IPS-18c (cell line): ENCODE results near the gene ADCY6.

ENCODE experiments used
- H3K4me3 ChIP-seq: 2 replicates; pipeline ENCODE4 v1.7.0; 2013; ENCODE audit warnings: low read depth, mild to moderate bottlenecking, low read length, moderate library complexity; ENCODE audit not compliant: insufficient read depth
- H3K9me3 ChIP-seq: one replicate; pipeline ENCODE4 v1.6.1; 2013; ENCODE audit warnings: mild to moderate bottlenecking, low read length, moderate library complexity; ENCODE audit not compliant: control insufficient read depth, insufficient read depth

ADCY6 gene

DNA sequence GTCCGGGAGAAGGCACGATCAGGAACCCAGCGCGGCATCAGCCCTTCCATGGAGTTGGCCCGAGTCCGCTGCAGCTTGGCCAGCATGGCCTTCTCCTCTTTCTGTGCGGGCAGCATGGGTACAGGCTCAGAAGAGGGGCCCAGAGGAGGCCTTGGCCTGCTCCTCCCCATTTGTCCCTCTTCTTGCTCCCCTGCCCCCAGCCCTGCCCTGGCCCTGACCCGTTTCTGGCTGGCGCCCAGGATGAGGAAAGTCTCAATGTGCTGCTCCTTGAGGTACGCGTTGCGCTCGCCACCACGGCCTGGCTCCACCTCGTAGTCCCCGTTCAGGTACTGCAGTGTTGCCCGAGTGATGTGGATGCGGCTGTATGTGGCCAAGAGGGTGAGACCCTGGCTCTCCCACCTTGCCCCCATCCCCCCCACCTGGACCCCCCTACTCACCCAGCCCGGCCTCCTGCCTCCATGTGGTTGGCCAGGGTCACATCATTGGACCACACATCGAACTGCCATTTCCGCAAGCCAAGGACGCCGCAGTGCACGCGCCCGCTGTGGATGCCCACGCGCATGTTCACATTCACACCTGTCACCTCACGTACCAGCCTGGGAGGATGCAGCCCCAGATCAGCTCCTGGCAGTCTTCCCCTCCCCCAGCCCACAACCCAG is 12.8 kb downstream of the ADCY6 start:
- H3K9me3 ChIP-seq: no peaks in the 10 kb centered on the region
- no peak overlapping the region for H3K4me3 ChIP-seq

DNA sequence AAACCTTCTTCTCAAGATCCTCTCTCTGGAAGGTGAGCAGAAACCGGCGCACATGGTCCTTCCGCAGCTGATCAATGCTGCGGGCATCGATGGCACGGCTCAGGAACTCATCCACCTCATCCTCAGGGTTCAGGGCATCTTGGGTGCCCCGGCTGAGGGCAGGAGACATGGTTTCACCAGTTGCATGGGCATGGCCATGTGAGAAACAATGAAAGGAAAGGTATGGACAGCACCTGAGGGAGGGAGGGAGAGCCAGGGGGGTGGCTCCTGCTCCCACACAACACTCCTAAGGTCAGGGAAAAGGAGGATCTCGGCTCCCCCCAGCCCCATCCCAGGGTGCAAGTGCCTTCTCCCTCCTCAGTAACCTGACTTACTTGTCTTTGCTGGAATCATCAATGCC is 13.6 kb downstream of the ADCY6 start:
- no peaks in the 10 kb centered on the region for H3K9me3 ChIP-seq

DNA sequence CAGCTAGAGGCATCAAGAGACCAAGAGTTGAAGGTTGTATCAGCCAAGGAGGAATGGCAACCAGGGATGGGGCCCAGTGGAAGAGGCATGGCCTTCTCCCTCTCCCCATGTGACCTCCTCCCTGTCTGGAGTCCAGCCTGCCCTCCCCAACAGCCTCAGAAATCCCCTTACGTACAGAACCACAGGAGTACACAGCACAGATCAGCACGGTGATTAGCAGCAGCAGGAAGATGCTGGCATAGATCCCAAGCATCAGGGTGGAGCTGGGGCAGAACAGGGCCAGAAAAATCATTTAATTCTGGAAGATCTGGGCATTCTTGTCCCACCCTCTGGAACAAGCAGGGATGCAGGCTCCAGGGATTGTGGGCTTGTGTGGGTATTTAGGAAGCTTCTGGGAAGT is 14.4 kb downstream of the ADCY6 start:
- H3K4me3 ChIP-seq: no peak overlapping the region
- H3K9me3 ChIP-seq: no peaks in the 10 kb centered on the region

More for the DNA sequence above, 13.6 kb downstream of the ADCY6 start:
- no peak overlapping the region for H3K4me3 ChIP-seq

DNA sequence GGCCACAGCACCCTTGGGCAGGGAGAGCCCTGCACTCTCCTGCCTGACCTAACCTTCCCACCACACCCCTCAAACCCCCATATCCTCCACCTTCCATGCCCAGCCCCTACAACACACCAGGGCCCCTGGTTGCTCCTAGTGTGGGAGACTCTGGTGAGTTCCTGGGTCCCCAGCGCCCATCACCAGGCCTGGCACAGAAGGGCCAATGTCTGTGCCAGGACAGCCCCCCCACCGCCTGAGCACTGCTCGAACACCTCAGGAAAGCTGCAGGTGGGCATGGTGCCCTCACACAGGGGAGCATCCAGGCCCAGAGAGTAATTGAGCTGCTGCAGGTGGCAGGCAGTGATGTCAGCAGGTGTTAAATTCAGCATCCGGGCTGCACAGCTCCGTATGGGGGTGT is 15.2 kb downstream of the ADCY6 start:
- Histone ChIP-seq H3K9me3 (no peaks in the 10 kb centered on the region), H3K4me3 (no peak overlapping the region)

DNA sequence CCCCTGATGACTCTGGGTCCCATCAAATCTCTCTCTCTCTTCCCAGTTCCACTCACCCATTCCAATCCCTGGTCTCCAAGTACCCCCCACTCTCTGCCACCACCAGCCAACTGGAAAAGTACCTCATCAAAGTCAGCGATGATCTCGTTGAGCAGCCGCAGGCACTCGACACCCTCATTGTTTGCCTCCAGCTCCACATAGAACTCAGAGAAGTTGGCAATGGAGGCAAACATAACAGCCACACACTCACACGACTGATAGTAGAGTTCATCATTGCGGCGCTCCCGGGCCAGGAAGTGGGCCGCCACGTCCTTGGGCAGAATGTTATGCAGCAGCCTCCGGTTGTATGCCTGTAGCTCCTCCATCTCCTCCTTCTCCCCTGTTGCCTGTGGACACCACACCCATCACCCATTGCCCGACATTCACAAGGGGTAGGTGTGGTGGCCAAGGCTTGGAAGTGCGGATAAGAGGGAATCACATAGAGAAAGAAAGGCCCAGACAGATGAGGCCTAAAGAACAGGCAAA is 17.2 kb downstream of the ADCY6 start:
- no peak overlapping the region for H3K4me3 ChIP-seq
- no peaks in the 10 kb centered on the region for H3K9me3 ChIP-seq

DNA sequence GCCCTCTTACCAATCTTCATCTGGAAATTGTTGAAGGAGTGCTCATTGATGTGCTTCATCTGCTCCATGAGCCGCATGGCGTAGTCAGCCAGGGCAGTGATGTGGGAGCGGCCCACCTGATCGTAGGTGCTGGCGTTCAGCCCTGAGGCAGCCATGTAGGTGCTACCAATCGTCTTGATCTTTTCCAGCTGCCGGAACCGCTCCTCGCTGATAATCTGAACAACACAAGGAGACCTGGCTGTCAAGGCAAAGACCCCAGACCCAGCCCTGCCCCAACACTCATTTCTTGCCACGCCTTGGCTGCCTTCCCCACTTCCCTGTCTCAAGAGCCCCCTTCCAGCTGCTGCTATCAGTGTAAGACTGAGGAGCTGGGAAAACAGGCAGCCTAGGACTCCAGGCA is 18.1 kb downstream of the ADCY6 start:
- no peak overlapping the region for H3K4me3 ChIP-seq
- H3K9me3 ChIP-seq: no peaks in the 10 kb centered on the region

DNA sequence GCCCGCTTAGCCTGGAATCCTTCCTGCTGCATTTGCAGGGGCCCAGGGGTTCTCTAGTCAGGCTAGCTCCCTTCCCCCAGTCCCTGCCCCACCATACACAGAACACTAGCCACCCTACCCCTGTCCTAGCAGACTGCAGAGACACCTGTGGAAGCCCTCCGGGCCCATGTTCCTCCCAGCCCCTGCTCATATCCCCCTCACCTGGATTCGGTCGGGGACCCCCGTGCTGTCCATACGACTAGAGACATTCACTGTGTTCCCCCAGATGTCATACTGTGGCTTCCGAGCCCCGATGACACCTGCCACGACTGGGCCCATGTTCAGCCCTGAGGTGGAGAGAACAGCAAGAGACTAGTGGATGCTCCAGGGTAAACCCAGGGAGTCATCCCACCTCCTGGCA is 20.2 kb downstream of the ADCY6 start:
- Histone ChIP-seq H3K4me3 (no peak overlapping the region), H3K9me3 (no peaks in the 10 kb centered on the region)

DNA sequence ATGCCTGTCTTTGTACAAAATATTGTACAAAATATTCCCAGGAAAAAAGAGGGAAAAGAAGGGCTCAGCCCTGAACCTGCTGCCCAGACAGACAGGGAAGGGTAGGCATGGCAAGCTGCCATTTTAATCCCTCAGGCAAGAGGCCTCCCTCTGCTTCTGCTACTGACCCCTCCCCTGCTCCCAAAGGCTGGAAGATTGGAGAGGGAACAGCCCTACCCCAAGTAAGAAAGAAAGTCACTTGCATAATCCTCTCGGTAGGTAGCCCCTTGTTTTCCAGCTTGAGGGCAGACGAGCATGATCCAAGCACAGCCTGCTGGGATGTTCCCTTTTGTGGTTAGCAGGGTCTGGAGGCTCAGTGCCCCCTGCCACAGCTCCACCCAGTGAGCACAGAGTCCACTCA is 20.7 kb downstream of the ADCY6 start:
- no peak overlapping the region for H3K4me3 ChIP-seq
- H3K9me3 ChIP-seq: no peaks in the 10 kb centered on the region

DNA sequence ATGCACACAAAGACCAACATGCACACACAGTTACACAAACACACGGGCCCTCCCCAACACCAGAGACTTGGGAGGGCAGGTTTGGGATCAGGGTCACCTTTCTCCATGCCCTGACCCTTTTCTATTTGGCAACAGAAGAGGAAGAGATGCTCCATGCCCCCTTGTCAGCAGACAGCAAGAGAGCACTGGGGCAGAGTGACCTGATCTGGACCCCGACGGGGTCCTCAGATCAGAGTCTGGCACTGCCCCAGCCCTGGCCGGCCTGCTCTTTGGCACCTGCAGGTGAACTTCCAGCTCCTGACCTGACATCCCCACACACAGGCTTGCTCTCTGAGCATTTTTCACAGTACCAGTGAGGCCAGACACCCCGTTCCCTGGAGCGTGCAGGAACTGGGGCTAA is 21.4 kb downstream of the ADCY6 start:
- H3K9me3 ChIP-seq: no peaks in the 10 kb centered on the region
- no peak overlapping the region for H3K4me3 ChIP-seq

DNA sequence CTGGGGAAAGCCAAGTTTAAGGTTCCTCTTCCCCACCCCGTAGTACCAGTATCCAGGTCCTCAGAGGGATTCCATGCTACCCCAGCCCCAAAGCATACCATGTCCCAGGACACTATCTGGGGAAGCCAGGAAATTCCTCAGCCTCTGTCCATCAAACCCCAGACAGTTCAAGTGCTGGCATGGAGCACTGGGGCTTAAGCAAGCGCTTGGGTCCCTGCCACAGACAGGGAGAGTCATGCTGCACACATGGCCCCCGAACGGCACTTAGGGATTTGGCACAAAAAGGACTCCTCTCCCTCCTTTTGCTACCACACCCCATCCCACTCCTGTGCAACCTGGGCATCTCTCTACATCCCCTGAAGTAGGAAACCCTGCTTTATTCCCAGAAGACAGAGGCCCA is 21.8 kb downstream of the ADCY6 start:
- H3K9me3 ChIP-seq: no peaks in the 10 kb centered on the region
- no peak overlapping the region for H3K4me3 ChIP-seq

DNA sequence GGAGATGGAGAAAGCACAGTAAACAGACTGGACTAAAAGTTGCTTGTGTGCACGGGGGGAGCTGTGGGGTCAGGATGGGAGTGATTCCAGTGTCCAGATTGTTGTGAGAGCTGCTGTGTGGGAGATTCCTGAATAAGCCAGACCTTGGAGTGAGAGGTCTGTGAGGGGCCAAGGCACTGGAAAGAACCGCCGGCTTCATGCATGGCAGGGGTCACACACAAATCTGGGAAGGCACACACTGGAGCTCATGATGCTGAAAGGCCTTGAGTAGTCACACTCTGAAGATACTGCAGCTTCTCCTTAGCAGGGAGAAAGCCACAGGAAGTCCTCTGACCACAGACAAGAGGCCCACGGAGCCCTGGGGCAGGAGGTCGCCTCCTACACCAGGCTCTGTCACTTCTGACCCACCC is 23.1 kb downstream of the ADCY6 start:
- Histone ChIP-seq H3K9me3 (no peaks in the 10 kb centered on the region), H3K4me3 (no peak overlapping the region)

DNA sequence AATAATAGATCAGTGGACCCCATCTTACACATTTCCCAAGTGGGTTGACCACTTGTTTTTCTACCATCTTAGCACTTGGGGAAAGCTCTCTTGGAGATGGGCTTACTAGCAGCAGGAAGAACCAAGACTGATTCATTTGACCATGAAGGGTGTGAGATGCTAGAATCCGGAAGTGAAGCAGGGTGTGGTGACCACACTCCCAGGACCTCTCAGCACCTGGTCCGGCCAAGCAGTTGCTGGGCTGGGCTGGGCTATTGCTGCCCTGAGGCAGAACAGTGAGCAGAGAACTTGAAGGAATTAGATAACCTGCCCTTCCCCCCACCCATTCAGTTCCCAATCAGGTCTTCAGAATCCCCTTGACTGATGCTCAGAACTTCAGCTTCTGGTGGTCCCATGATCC is 24.4 kb downstream of the ADCY6 start:
- Histone ChIP-seq H3K9me3 (no peaks in the 10 kb centered on the region), H3K4me3 (no peak overlapping the region)

DNA sequence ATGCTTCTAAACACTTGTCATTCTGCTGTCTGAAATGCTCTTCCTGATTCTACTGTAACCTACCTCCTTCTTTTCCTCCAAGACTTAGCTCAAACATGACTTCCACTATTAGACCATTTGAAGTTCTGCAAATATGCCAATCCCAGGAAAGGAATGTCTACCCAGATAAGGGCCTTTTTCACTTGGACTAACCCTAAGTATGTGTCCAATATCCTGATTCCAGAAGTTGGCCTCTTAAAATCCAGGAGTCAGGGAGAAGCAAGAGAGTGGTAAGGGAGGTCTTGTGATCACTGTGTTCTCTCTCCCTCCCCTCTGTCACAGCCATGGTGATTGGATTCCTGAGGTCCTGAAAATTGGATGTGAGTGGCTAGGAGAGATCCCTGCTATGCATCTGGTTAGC is 30.2 kb downstream of the ADCY6 start:
- Histone ChIP-seq H3K4me3 (no peak overlapping the region), H3K9me3 (no peaks in the 10 kb centered on the region)

DNA sequence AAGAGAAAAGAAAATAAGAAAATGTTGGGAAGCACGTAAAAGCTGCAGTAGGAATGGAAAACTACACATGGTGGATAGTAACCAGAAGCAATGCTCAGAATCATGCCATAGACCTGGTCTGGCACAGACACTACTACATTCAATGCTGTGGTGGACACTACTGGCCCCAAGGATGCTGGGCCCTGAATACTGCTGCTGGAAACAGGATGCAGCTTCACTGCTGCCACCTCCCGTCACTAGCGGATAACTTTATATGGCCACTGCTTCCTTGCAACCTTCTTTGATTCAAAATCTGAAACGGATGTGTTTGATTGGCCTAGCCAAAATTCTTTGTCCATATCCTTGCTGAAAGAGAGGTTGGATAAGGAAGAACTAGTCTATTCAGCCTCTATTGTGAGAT is 30.7 kb downstream of the ADCY6 start:
- Histone ChIP-seq H3K9me3 (no peaks in the 10 kb centered on the region), H3K4me3 (no peak overlapping the region)

DNA sequence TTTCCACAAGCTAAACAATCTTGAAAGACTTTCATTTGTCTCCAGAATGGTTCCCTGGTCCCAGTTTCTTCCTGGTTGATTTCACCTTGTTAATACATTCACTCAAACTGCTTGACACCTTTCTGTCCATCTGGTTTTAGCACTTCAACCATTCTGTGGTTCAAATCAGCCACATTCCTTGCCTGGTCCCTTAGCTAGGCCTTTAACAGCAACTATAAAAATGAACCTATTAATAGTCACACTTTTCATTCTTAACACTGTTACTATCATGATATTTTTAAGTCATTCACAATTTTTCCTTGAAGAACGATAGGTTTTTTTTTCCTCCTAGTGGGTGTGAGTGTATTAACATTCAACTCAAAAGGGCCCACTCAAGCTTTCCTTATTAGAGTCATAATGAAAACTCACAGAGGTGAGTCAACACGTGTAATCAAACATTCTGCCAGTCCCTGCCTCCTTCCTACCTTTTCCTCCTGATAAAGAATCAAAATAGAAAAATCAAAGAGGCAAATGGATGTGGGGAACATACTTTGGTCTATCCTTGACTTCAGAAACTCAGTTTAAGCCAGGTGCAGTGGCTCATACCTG is 38.0 kb downstream of the ADCY6 start:
- Histone ChIP-seq H3K9me3 (no peaks in the 10 kb centered on the region), H3K4me3 (no peak overlapping the region)

DNA sequence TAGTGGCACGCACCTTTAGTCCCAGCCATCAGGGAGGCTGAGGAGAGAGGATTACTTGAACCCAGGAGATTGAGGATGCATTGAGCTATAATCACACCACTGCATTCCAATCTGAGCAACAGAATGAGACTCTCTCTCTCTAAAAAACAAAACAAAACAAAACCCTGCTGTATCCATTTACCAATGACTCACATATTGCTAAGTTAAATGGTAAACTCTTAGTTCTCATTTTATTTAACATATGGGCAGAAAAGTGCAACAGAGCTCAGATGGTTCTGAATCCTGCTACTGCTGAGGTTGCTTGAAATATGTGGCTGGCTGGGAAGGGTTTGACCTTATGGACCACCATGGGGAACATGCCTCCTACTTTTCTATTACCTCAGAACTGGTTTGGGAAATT is 38.7 kb downstream of the ADCY6 start:
- H3K9me3 ChIP-seq: no peaks in the 10 kb centered on the region
- no peak overlapping the region for H3K4me3 ChIP-seq

DNA sequence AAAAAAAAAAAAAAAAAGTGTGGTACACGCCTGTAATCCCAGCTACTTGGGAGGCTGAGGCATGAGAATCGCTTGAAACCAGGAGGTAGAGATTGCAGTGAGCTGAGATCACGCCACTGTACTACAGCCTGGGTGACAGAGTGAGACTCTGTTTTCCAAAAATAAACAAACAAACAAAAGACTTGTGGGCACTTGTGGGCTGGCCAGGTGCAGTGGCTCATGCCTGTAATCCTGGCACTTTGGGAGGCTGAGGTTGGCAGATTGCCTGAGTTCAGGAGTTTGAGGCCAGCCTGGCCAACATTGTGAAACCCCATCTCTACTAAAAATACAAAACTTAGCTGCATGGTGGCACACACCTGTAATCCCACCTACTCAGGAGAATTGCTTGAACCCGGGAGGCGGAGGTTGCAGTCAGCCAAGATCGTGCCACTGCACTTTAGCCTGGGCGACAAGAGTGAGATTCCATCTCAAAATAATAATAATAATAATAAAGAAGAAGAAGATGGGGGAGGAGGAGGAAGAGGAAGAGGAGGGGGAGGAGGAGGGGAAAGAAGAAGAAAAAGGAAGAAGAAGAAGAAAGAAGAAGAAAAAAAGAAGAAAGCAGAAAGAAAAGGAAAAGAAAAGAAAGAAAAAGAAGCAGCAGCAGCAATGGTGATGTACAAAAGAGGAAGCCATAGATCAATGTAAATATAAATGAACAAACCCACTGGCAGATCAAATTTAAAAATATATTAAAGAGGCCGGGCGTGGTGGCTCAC is 44.5 kb downstream of the ADCY6 start:
- Histone ChIP-seq H3K9me3 (peaks cover 2% of the 10 kb centered on the region), H3K4me3 (no peak overlapping the region)

DNA sequence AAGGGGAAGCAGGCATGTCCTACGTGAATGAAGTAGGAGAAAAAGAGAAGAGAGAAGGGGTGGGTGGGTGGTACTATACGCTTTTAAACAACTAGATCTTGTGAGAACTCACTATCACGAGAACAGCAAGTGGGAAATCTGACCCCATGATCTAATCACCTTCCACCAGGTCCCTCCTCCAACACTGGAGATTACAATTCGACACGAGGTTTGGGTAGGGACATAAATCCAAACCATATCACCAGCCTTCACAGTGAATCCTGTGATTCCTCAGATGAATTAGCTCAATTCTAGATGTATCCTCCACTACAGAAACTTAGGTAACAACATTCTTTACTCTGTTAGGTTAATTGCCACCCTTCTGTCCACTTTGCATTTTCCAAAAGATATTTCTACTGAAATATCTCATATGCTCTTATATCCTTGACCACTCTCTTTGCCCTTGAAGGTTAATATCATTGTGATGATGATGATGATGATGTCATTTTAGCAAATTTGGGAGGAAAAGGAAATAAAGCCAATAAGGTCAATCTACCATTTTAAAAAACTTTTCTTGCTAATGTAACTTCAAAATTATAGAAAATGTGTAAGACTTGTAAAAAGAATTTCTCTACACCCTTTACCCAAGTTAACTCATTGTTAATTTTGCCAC is 49.1 kb downstream of the ADCY6 start:
- H3K9me3 ChIP-seq: peaks cover 2% of the 10 kb centered on the region
- no peak overlapping the region for H3K4me3 ChIP-seq
